Measurements from ENCODE around the gene CA10. TPM values are rescaled to one million over a fixed set of nuclear protein-coding genes. Genes with fewer than 3 reads are reported as not detected.
A peak's percentile ranks its signal among the peaks of the same experiment; 100 is the strongest.

CA10 gene
- total and polyA plus RNA-seq, 2 donors = 0.24 to 2.2 TPM

DNA sequence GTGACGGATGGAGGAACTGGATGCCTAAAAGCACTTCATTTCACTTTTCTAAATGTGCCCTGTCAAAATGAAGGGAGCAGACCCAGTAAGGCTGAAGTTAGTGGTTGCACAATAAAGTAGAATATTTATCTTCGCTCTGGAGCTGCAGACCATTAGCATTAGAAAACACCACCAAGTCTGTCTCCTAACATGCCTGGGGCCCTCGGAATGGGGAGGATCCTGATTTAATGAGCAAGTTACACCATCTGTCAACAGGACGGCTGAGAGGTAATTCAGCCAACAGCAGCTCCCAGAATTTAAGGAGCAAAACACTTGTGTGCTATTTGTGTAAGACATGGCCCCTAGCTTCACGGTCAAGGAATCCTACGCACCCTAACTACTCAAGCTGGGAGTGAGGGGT is 22.3 kb downstream of the CA10 start:
- H3K4me1 ChIP-seq (ENCODE audit: insufficient read depth) = no peaks in the 10 kb centered on the region
- DNase-seq (ENCODE audit: extremely low spot score) = no peak
- 45% methylated on average over 6 of the region's 6 CpGs for WGBS
- no peak overlapping the region for H3K27ac ChIP-seq (ENCODE audit: low read depth)
- no peak overlapping the region for H3K4me3 ChIP-seq (ENCODE audit: low read depth, low read length)
- H3K36me3 ChIP-seq (ENCODE audit: insufficient read depth) = no peaks in the 10 kb centered on the region

DNA sequence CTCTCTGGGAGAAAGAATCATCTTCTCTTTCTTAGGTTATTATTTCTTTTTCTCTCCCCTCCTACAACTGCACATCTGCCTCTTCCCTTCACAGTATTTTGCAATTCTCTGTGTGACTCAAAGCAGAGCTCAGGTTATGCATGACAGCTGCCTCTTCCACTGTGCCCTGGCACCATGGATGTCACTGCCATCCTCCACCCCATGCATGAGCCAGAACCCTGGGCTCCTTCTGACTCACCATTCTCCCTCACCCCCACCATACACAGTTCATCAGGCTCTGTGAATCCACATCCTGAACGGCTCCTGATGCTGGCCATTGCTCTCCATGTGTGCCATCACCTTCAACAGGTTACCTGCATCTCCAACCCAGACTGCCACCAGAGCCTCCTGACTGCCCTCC is 23.9 kb downstream of the CA10 start:
- H3K4me3 ChIP-seq (ENCODE audit: low read depth, low read length) = no peak overlapping the region
- no peaks in the 10 kb centered on the region for H3K4me1 ChIP-seq (ENCODE audit: insufficient read depth)
- no peaks in the 10 kb centered on the region for H3K36me3 ChIP-seq (ENCODE audit: insufficient read depth)
- DNase-seq (ENCODE audit: extremely low spot score) = no peak
- no peak overlapping the region for H3K27ac ChIP-seq (ENCODE audit: low read depth)
- 83% methylated on average over 1 of the region's 1 CpG for WGBS

DNA sequence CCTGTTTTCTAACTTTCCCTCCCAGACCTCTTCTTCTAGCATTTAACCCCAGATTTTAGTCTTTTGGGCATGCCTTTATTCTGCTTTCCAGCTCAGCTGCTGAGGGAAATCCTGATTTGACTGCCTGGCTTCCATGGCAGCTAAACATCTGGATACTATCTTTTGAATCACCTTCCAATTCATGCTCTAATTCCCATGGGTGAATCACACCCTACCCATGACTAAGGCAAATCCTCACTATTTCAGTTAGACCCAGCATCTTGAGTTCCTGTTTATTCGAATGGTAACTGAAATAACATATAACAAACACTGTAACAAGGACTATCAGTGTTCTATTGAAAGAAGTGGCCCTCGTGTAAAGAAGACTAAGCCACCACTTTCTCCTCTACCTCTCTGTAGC is 29.8 kb downstream of the CA10 start:
- H3K36me3 ChIP-seq (ENCODE audit: insufficient read depth) = no peaks in the 10 kb centered on the region
- WGBS = 75% methylated on average over 2 of the region's 2 CpGs
- no peak for DNase-seq (ENCODE audit: extremely low spot score)

DNA sequence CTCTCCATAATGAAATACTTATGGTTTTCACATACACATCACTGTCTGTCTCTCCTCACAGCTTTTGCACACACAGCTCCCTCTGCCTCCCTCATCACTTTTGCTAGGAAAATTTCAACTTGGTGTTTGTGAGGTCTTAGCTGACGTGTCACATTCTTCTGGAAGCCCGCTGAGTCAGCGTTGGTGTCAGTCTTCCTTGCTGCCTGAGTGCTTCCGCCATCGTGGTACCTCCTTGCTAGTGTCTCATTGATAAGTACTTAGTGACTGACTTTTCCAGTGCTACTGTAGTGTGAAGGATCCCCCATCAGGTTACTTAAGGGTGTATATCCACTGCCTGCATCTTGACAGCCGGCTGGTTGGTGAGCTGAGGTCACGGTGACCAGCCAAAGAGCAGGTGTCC is 33.5 kb downstream of the CA10 start:
- WGBS = 86% methylated on average over 7 of the region's 7 CpGs
- Histone ChIP-seq H3K36me3 (ENCODE audit: insufficient read depth) (no peaks in the 10 kb centered on the region), H3K4me3 (ENCODE audit: low read depth, low read length) (no peak overlapping the region), H3K27ac (ENCODE audit: low read depth) (no peak overlapping the region), H3K4me1 (ENCODE audit: insufficient read depth) (no peaks in the 10 kb centered on the region)
- DNase-seq (ENCODE audit: extremely low spot score) = no peak

More for the DNA sequence above, 29.8 kb downstream of the CA10 start:
- no peaks in the 10 kb centered on the region for H3K4me1 ChIP-seq (ENCODE audit: insufficient read depth)
- H3K4me3 ChIP-seq (ENCODE audit: low read depth, low read length) = no peak overlapping the region
- no peak overlapping the region for H3K27ac ChIP-seq (ENCODE audit: low read depth)

DNA sequence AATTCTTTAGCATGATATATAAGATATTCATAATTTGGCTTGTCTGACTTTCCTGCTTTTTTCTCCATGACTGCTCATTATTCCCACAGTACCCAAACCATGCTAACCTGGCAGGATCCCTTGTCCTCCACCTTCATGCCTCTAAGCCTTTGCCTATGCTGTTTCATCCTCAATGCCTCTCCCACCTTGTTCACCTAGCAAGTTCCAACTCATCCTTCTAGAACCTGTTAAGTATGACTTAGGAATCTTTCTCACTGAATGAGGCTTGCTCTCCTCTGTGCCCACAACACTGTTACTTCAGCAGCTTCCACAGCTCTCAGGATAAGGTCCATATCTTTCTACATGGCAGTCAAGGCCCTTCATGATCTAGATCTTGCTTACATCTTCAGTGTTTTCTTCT is 34.0 kb downstream of the CA10 start:
- H3K4me1 ChIP-seq (ENCODE audit: insufficient read depth) = no peaks in the 10 kb centered on the region
- H3K36me3 ChIP-seq (ENCODE audit: insufficient read depth) = no peaks in the 10 kb centered on the region
- no peak overlapping the region for H3K27ac ChIP-seq (ENCODE audit: low read depth)
- H3K4me3 ChIP-seq (ENCODE audit: low read depth, low read length) = no peak overlapping the region
- no peak for DNase-seq (ENCODE audit: extremely low spot score)

DNA sequence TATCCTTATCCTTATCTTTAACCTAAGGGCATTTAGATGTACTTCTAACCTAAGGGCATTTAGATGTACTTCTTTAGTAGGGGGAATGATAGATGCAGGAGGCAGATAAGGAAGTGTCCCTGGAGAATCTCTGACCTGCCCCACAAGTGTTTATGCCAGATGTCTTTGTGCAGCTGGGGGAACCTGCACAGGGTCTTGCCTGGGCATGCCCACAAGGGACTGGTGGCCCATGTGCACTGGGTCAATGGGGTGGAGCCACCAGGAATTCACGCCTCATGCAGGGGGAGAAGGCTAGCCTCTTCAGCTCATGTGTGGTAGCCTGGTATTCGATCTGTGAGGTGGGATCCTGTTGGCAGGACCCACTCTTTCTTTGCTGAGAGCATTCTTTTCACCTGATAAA is 38.0 kb downstream of the CA10 start:
- no peaks in the 10 kb centered on the region for H3K36me3 ChIP-seq (ENCODE audit: insufficient read depth)
- WGBS = 87% methylated on average over 2 of the region's 2 CpGs
- no peak overlapping the region for H3K27ac ChIP-seq (ENCODE audit: low read depth)
- DNase-seq (ENCODE audit: extremely low spot score) = no peak
- H3K4me3 ChIP-seq (ENCODE audit: low read depth, low read length) = no peak overlapping the region
- no peaks in the 10 kb centered on the region for H3K4me1 ChIP-seq (ENCODE audit: insufficient read depth)

DNA sequence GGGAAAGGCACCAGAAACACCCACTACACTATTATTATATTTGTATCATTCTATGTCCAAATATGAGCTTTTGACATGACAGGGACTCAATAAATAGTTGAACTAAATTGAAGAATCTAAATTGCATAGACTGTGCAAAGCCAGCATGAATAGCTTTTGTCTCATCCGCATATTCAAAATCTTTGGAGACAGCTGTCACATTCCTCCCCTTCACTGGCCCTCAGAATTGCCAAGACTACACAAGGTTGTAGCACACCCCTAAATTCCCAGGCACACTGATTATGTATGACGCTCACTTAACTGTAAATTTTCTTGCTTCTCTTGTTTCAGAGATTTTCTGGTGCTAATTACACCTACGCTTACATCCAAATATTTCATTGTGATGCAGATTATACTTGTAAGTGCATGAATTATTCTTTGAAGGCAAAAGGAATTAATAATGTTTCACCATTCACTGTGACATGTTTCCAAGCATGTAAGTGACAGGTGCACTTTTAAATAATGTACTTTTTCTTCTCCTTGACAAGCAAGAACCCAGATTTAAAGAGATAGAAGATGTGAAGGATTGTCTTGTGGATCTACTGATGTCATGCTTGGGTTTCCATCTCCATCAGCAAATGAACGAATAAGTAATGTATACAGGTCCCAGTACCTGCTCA is 47.5 kb downstream of the CA10 start:
- Histone ChIP-seq H3K36me3 (ENCODE audit: insufficient read depth) (no peaks in the 10 kb centered on the region), H3K27ac (ENCODE audit: low read depth) (no peak overlapping the region), H3K4me1 (ENCODE audit: insufficient read depth) (no peaks in the 10 kb centered on the region), H3K4me3 (ENCODE audit: low read depth, low read length) (no peak overlapping the region)
- WGBS = 80% methylated on average over 4 of the region's 4 CpGs
- no peak for DNase-seq (ENCODE audit: extremely low spot score)

DNA sequence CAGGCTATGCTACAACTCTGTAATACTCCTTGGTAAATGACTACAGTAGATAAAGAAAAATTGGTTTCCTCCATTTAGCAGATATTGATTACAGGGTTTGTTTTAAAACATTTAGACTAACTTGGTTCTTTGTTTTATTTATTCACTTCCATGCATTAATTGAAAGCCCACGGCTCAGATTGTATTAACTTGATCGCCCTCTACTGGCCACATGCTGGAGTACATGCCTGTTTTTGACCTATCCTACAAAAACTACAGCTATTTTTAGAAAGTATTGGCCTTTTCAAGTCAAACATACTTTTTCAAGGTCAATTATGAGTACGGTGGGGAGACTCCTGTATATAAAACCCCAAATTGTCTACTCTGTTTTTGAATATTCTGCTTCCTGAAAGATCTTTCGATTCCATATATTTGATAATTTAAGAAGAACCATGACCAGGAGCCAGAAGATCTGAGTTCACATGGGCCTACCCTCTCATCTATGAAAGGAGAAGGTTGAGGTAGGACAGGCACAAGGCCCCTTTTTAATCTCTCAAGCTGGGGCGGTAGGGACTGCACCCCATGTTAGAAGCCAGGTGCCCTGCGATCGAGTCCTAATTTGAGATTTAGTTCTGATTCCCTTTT is 51.8 kb downstream of the CA10 start:
- Histone ChIP-seq H3K36me3 (ENCODE audit: insufficient read depth) (no peaks in the 10 kb centered on the region), H3K4me1 (ENCODE audit: insufficient read depth) (no peaks in the 10 kb centered on the region), H3K4me3 (ENCODE audit: low read depth, low read length) (no peak overlapping the region), H3K27ac (ENCODE audit: low read depth) (no peak overlapping the region)
- peak; percentile 46 for DNase-seq (ENCODE audit: extremely low spot score)
- WGBS = 48% methylated on average over 7 of the region's 7 CpGs

DNA sequence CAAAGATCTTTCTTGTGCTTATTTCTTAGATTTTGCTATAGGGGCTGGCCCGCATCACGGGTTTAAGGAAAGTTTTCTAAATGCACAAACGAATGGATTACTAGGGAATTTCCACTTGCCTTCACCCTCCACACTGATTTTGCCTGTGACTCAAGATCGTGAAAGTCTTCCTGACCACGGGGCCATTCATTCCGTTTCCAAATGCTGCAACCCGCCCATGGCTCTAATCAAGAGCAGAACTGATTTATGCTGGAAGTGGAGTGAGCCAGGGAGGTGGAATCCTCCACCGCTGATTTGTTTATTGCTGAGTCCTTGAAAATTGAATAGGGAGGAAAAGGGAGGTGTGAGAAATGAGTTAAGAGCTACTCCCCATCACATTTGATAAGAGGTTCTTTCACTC is 52.4 kb downstream of the CA10 start:
- peak; percentile 10 for DNase-seq (ENCODE audit: extremely low spot score)
- H3K4me3 ChIP-seq (ENCODE audit: low read depth, low read length) = no peak overlapping the region
- H3K27ac ChIP-seq (ENCODE audit: low read depth) = no peak overlapping the region
- H3K4me1 ChIP-seq (ENCODE audit: insufficient read depth) = no peaks in the 10 kb centered on the region
- no peaks in the 10 kb centered on the region for H3K36me3 ChIP-seq (ENCODE audit: insufficient read depth)
- 73% methylated on average over 8 of the region's 8 CpGs for WGBS

DNA sequence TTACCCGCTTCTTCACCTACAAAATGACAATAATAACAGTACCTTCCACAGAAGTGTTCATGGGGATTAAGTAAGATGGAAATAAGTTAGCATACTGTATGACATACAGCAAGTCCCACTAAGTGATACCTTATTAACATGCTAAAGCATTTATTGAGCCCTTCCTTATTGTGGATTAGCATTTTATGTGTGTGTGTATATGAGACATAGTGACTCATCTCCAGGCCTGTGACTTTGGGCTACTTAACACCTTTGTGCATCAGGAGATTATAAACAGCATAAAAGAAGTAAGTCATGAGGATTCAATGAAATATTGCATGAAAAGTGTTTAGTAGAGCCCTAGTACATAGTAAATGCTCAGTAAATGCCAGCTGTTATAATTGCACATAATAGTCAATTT is 52.9 kb downstream of the CA10 start:
- H3K4me3 ChIP-seq (ENCODE audit: low read depth, low read length) = no peak overlapping the region
- DNase-seq (ENCODE audit: extremely low spot score) = no peak
- no peaks in the 10 kb centered on the region for H3K4me1 ChIP-seq (ENCODE audit: insufficient read depth)
- no peaks in the 10 kb centered on the region for H3K36me3 ChIP-seq (ENCODE audit: insufficient read depth)
- H3K27ac ChIP-seq (ENCODE audit: low read depth) = no peak overlapping the region
- WGBS = 98% methylated on average over 1 of the region's 1 CpG

DNA sequence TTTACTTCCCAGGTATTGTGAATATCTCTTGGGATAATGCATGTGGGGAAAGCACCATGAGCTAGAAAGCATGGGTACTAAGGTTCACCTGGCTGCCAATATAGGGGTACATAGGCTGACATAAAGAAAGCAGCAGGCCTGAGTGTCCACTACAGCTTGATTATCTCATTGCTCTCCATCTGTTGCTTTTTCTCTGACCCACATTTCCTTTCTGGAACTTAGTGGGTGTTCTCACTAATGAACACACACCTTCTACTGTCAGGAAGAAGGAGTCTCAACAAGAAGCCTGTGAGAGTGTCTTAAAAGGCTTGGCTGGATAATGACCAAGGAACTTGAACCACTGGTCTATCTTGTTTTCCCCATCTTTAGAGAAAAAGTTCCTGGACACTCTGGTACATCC is 62.5 kb downstream of the CA10 start:
- Histone ChIP-seq H3K4me1 (ENCODE audit: insufficient read depth) (no peaks in the 10 kb centered on the region), H3K4me3 (ENCODE audit: low read depth, low read length) (no peak overlapping the region), H3K27ac (ENCODE audit: low read depth) (no peak overlapping the region), H3K36me3 (ENCODE audit: insufficient read depth) (no peaks in the 10 kb centered on the region)
- DNase-seq (ENCODE audit: extremely low spot score) = no peak

DNA sequence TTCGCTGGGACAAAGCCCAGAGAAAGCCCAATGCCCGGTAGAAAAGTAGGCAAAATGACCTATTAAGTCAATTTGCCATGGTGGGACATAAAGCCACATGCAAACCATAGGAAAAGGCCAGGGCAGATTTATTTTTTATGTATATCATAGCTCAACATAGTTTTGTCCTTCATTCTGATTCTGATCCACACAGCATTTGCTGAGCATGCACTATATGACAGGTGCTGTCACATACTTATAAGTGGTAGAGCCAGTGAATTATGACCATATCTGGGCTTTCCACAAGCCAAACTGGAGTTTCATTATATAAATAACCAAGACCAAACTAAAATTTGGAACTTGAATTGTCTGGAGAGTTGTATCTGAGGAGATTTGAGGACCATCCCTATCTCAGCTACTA is 74.3 kb downstream of the CA10 start:
- Histone ChIP-seq H3K27ac (ENCODE audit: low read depth) (no peak overlapping the region), H3K4me1 (ENCODE audit: insufficient read depth) (no peaks in the 10 kb centered on the region), H3K36me3 (ENCODE audit: insufficient read depth) (no peaks in the 10 kb centered on the region), H3K4me3 (ENCODE audit: low read depth, low read length) (no peak overlapping the region)
- WGBS = 81% methylated on average over 2 of the region's 2 CpGs
- no peak for DNase-seq (ENCODE audit: extremely low spot score)

DNA sequence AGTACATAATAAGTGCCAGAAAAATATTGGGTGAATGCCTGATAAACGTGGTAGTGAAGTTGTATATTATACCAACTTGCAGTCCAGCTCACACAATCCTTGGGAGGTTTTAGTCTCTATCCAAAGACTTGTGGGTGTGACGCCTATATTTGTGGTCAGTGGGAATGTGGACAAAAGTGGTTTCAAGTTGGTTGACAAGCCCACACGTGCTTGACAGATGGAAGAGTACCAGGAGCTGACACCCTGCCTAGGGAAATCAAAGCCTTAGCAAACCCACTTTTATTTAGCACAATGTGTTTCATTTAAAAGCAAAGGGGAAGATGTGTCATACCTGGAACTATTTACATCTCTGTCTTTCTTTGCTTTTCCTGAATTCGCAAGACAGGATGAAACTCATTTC is 79.0 kb downstream of the CA10 start:
- H3K36me3 ChIP-seq (ENCODE audit: insufficient read depth) = no peaks in the 10 kb centered on the region
- 68% methylated on average over 4 of the region's 4 CpGs for WGBS
- H3K4me3 ChIP-seq (ENCODE audit: low read depth, low read length) = no peak overlapping the region
- DNase-seq (ENCODE audit: extremely low spot score) = no peak
- H3K27ac ChIP-seq (ENCODE audit: low read depth) = no peak overlapping the region
- H3K4me1 ChIP-seq (ENCODE audit: insufficient read depth) = no peaks in the 10 kb centered on the region

DNA sequence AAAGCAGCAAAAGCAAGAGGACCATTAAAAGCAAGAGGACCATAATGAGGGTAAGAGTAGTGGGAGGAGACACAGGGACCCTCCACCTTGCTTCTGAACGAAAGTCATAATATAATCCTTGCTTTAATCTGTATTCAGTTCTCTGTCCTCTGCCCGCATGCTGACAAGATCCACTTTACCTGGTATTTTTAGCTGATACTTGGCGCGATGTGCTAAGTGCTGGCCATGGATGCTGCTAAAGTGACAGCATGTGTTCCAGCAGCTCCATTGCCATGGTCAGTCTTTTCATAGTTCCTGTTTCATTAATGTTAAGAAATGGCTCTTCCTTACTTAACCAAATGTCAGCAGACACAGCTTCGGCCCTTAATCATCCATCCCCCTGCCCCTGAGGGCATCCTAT is 86.8 kb downstream of the CA10 start:
- 86% methylated on average over 5 of the region's 5 CpGs for WGBS
- Histone ChIP-seq H3K27ac (ENCODE audit: low read depth) (no peak overlapping the region), H3K36me3 (ENCODE audit: insufficient read depth) (no peaks in the 10 kb centered on the region), H3K4me1 (ENCODE audit: insufficient read depth) (no peaks in the 10 kb centered on the region), H3K4me3 (ENCODE audit: low read depth, low read length) (no peak overlapping the region)
- no peak for DNase-seq (ENCODE audit: extremely low spot score)

DNA sequence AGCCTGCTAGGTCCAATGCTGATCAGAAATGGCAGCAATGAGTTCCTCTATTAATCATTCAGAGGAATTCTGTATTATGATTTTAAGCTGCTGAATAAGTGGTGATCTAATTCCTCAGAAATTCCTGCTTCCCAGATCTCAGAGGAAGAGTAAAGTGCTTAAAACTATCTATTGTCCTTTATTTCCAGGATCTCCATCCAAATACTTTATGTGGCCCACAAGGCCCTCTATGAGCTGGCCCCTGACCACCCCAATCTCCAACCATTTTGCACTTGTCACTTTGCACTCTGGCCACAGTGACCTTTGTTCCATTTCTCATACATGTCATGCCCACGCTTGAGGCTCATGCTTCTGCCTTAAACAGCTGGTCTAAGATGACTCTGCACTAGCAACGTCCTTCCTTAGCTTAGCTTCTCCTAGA is 93.7 kb downstream of the CA10 start:
- no peaks in the 10 kb centered on the region for H3K4me1 ChIP-seq (ENCODE audit: insufficient read depth)
- DNase-seq (ENCODE audit: extremely low spot score) = no peak
- H3K4me3 ChIP-seq (ENCODE audit: low read depth, low read length) = no peak overlapping the region
- H3K27ac ChIP-seq (ENCODE audit: low read depth) = no peak overlapping the region
- 61% methylated on average over 2 of the region's 2 CpGs for WGBS
- H3K36me3 ChIP-seq (ENCODE audit: insufficient read depth) = no peaks in the 10 kb centered on the region

Measured in urinary bladder (tissue), 4 donors.